GM12872 (cell line): ENCODE data around the gene SLC43A3.

Experiments
- CTCF ChIP-seq: IDR thresholded peaks from 3 replicates; pipeline ENCODE4 v1.5.1; 2011; ENCODE audit warnings: low read depth, mild to moderate bottlenecking, low read length, moderate library complexity; ENCODE audit not compliant: insufficient read depth

SLC43A3 gene

DNA sequence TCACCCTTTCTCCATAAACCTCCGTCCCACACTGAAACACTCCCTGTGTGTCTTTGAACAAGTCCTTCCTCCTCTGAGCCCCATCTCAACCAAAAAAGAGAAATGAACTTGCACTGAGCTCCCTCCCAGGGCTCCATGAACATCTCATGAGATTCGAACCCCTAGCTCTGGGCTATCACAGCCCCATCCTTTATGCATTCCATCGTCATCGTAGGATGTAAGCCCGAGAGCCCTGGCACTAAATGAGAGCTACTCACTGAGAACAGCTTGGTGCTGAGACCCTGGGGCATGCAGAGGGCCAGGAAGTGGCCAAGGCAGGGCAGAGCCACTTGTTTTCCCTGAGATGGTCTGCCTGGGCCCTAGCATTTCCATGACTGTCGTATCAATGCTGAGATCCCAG lies 12.9 kb upstream of the SLC43A3 start:
- no peak for TF ChIP-seq CTCF

GRCh38 chr11:57438345-57439285 lies 11.7 kb upstream of the SLC43A3 start:
- TF ChIP-seq CTCF: no peak

DNA sequence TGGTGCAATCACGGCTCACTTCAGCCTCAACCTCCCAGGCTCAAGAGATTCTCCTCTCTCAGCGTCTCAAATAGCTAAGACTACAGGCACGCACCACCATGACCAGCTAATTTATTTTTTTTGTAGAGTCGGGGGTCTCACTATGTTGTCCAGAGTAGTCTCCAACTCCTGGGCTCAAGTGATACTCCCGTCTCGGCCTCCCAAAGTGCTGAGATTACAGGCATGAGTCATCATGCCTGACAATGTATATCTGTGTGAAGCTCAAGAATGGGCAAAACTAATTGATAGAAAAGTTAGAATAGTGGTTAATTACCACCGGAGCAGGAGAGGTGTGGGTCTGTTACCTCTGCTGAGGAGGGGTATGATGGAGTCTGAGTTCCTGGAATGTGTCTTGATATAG lies 9.1 kb upstream of the SLC43A3 start:
- TF ChIP-seq CTCF: no peak

DNA sequence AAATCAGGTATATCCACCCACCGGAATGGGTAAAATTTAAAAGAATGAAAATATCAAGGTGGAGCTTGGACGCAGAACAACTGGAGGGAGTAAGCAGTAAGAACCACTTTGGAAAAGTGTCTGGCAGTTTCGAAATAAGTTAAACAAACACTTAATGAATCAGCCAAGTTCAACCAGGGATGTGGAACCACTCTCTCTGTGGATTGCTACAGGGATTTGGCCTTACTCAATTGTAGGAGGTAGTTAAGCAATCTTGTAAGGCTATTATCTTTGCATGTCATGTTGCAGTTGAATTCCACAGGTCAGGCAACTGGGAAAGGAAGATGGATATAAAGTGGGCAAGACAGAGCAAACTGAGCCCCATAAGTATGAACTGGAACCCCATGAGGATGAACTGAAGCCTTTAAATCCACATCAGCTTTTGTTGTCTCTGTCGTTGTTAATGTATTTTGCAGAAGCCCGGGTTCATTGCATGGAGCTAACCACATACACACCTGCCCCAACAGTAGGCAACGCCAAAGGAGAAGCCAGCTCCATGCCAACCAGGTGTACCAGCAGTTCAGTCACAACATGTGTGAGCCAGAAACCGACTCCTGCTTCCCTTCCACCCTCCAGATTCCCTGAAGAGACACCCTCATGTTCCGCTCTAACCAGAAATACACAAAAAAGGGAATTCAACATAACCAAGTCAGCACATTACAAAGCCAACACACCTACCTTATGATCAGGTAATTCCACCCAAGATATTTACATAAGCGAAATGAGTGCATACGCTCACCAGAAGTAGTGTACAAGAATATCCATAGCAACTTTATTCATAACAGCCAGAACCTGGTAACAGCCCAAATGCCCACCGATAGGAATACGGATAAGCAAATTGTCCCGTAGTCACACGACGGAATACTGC lies 8.0 kb upstream of the SLC43A3 start:
- TF ChIP-seq CTCF: no peak

- TF ChIP-seq CTCF: no peak
Measured at GRCh38 chr11:57432714-57433163, 5.8 kb upstream of the SLC43A3 start.

- no peak for TF ChIP-seq CTCF
Measured at GRCh38 chr11:57432149-57432561, 5.2 kb upstream of the SLC43A3 start.

DNA sequence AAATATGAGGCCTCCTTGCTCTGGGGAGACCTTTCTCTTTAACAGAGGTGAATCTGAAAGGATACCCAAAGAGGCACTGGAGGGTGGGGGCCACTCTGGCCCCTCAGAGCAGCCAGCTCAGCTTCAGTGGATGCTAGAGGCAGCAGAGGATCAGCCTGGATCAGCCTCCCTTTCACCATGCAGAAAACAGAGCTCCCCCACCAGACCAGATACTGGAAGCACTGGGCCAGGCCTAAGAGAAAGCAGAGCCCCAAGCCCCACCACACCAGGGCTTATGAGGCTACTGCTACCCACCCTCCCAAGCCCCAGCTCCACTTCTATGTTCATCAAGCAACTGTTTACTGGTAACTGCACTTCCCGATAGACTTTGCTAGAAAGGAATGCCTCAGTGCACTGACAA lies 4.0 kb upstream of the SLC43A3 start:
- 0 out of 3 replicates have a peak, but pooled peaks have one; percentile 7 for TF ChIP-seq CTCF
